ENCODE measurements around the gene TMEM91. TPM values are rescaled to one million over a fixed set of nuclear protein-coding genes. Genes with fewer than 3 reads are reported as not detected.
A peak's percentile ranks its signal among the peaks of the same experiment; 100 is the strongest.

The TMEM91 gene
- total RNA-seq, 1 donor from 2014 or later = 7.6 TPM

- FAIRE-seq (no peak), DNase-seq (ENCODE audit: low read depth) (no peak)
- Histone ChIP-seq H3K4me3 (ENCODE audit: low read depth, low read length) (no peak overlapping the region), H3K27me3 (ENCODE audit: control insufficient read depth, insufficient read depth, low read length) (no peaks in the 10 kb centered on the region), H3K36me3 (ENCODE audit: control insufficient read depth, insufficient read depth, low read length) (peaks cover 13% of the 10 kb centered on the region)
- TF ChIP-seq CTCF (IDR thresholded peaks at IDR 0.05; ENCODE audit: insufficient read depth, low read length, severe bottlenecking) = no peak
Observed at GRCh38 chr19:41395355-41395754, 19.0 kb downstream of the TMEM91 start.

GRCh38 chr19:41397086-41398049 is 21.0 kb downstream of the TMEM91 start, which contains the start of the genes BCKDHA and EXOSC5:
TSS of gene BCKDHA (plus strand) at chr19:41397818. CDS start at chr19:41397828, 10 bp downstream.
TSS of gene EXOSC5 (minus strand) at chr19:41397359. CDS start at chr19:41397328, 31 bp downstream.
- Histone ChIP-seq H3K36me3 (ENCODE audit: control insufficient read depth, insufficient read depth, low read length) (no peaks in the 10 kb centered on the region), H3K27me3 (ENCODE audit: control insufficient read depth, insufficient read depth, low read length) (no peaks in the 10 kb centered on the region), H3K4me3 (ENCODE audit: low read depth, low read length) (peak within 1 kb of the TSS; percentile 88)
- FAIRE-seq = peak; percentile 82
- peak; percentile 99 for DNase-seq (ENCODE audit: low read depth)
- TF ChIP-seq CTCF (IDR thresholded peaks at IDR 0.05; ENCODE audit: insufficient read depth, low read length, severe bottlenecking) = no peak

- Histone ChIP-seq H3K36me3 (ENCODE audit: control insufficient read depth, insufficient read depth, low read length) (no peaks in the 10 kb centered on the region), H3K27me3 (ENCODE audit: control insufficient read depth, insufficient read depth, low read length) (no peaks in the 10 kb centered on the region), H3K4me3 (ENCODE audit: low read depth, low read length) (peak overlapping the region; percentile 88)
- peak; percentile 11 for DNase-seq (ENCODE audit: low read depth)
- FAIRE-seq = no peak
- TF ChIP-seq CTCF (IDR thresholded peaks at IDR 0.05; ENCODE audit: insufficient read depth, low read length, severe bottlenecking) = no peak
Observed at GRCh38 chr19:41398050-41398418, 21.7 kb downstream of the TMEM91 start.

- H3K36me3 ChIP-seq (ENCODE audit: control insufficient read depth, insufficient read depth, low read length) = no peaks in the 10 kb centered on the region
- DNase-seq (ENCODE audit: low read depth) (no peak), FAIRE-seq (no peak)
- H3K4me3 ChIP-seq (ENCODE audit: low read depth, low read length) = peak overlapping the region; percentile 88
- H3K27me3 ChIP-seq (ENCODE audit: control insufficient read depth, insufficient read depth, low read length) = no peaks in the 10 kb centered on the region
- TF ChIP-seq CTCF (IDR thresholded peaks at IDR 0.05; ENCODE audit: insufficient read depth, low read length, severe bottlenecking) = no peak
Observed at GRCh38 chr19:41398598-41398997, 22.3 kb downstream of the TMEM91 start.

- TF ChIP-seq CTCF (IDR thresholded peaks at IDR 0.05; ENCODE audit: insufficient read depth, low read length, severe bottlenecking) = no peak
- DNase-seq (ENCODE audit: low read depth) (no peak), FAIRE-seq (no peak)
- no peaks in the 10 kb centered on the region for H3K27me3 ChIP-seq (ENCODE audit: control insufficient read depth, insufficient read depth, low read length)
- no peak overlapping the region for H3K4me3 ChIP-seq (ENCODE audit: low read depth, low read length)
- H3K36me3 ChIP-seq (ENCODE audit: control insufficient read depth, insufficient read depth, low read length) = no peaks in the 10 kb centered on the region
Observed at GRCh38 chr19:41399091-41399490, 22.8 kb downstream of the TMEM91 start.

Measured in bronchial epithelial cell (primary cell).